GM23338 (cell line): ENCODE results near the gene CTF1. TPM values are rescaled to one million over a fixed set of nuclear protein-coding genes. Genes with fewer than 3 reads are reported as not detected.
A peak's percentile ranks its signal among the peaks of the same experiment; 100 is the strongest.

Source experiments
- ATAC-seq: fragments of 200-7000 bp; cut with Tn5 transposase; 3 replicates; pipeline ENCODE4 v1.9.1; 2020
- DNase-seq: peaks from one replicate; pipeline ENCODE4 v3.0.0-alpha.2; 2015; ENCODE audit warnings: low spot score
- H2AFZ ChIP-seq: fragments of 200-600 bp; sonication (generic); 2 replicates; pipeline ENCODE4 v1.8.0; 2016; ENCODE audit warnings: antibody characterized with exemption, mild to moderate bottlenecking, moderate library complexity
- H3F3A ChIP-seq: fragments of 200-600 bp; sonication (generic); replicated peaks from 2 replicates; pipeline ENCODE4 v1.8.0; 2017; ENCODE audit warnings: antibody characterized with exemption, mixed run types, low read depth
- H3K27ac ChIP-seq: fragments of 200-600 bp; sonication (generic); 2 replicates; pipeline ENCODE4 v1.6.1; 2016; ENCODE audit warnings: low read depth
- H3K27me3 ChIP-seq: fragments of 200-600 bp; sonication (generic); 2 replicates; pipeline ENCODE4 v1.8.0; 2016; ENCODE audit warnings: mild to moderate bottlenecking, mixed run types, moderate library complexity; ENCODE audit not compliant: insufficient read depth
- H3K36me3 ChIP-seq: fragments of 200-600 bp; sonication (generic); 2 replicates; pipeline ENCODE4 v1.8.0; 2016; ENCODE audit warnings: mild to moderate bottlenecking; ENCODE audit not compliant: insufficient read depth
- H3K4me1 ChIP-seq: fragments of 200-600 bp; sonication (generic); 2 replicates; pipeline ENCODE4 v1.8.0; 2016; ENCODE audit warnings: mild to moderate bottlenecking, moderate library complexity; ENCODE audit not compliant: insufficient read depth
- H3K4me2 ChIP-seq: fragments of 200-600 bp; sonication (generic); 2 replicates; pipeline ENCODE4 v1.7.1; 2017; ENCODE audit warnings: mixed run types
- H3K4me3 ChIP-seq: fragments of 200-600 bp; sonication (generic); 2 replicates; pipeline ENCODE4 v1.6.1; 2016; ENCODE audit warnings: mixed run types
- H3K79me2 ChIP-seq: fragments of 200-600 bp; sonication (generic); replicated peaks from 2 replicates; pipeline ENCODE4 v1.8.0; 2017; ENCODE audit warnings: mild to moderate bottlenecking; ENCODE audit not compliant: insufficient read depth
- H3K9me2 ChIP-seq: fragments of 200-600 bp; sonication (generic); 2 replicates; pipeline ENCODE4 v1.8.0; 2017; ENCODE audit not compliant: insufficient read depth
- H4K20me1 ChIP-seq: fragments of 200-600 bp; sonication (generic); replicated peaks from 2 replicates; pipeline ENCODE4 v1.8.0; 2017; ENCODE audit warnings: mild to moderate bottlenecking; ENCODE audit not compliant: insufficient read depth
- H3K27ac Mint-ChIP-seq: 2 replicates; pipeline ENCODE4 v1.8.0; 2020; ENCODE audit warnings: inconsistent platforms, mild to moderate bottlenecking, moderate library complexity, mixed read lengths
- H3K27me3 Mint-ChIP-seq: 3 replicates; pipeline ENCODE4 v1.8.0; 2022; ENCODE audit warnings: low read depth, mild to moderate bottlenecking, moderate library complexity, mixed read lengths, inconsistent platforms; ENCODE audit not compliant: insufficient read depth, poor library complexity
- H3K36me3 Mint-ChIP-seq: 3 replicates; pipeline ENCODE4 v1.8.0; 2021; ENCODE audit warnings: low read depth, mild to moderate bottlenecking, inconsistent platforms, moderate library complexity, mixed read lengths
- H3K4me1 Mint-ChIP-seq: 3 replicates; pipeline ENCODE4 v1.8.0; 2020; ENCODE audit warnings: mild to moderate bottlenecking, inconsistent platforms, mixed read lengths
- H3K4me3 Mint-ChIP-seq: 3 replicates; pipeline ENCODE4 v1.8.0; 2021; ENCODE audit warnings: moderate library complexity, mild to moderate bottlenecking, inconsistent platforms, mixed read lengths
- H3K9me3 Mint-ChIP-seq: 3 replicates; pipeline ENCODE4 v1.8.0; 2020; ENCODE audit warnings: moderate library complexity, mild to moderate bottlenecking, inconsistent platforms, mixed read lengths
- CREB1 ChIP-seq: fragments of 250-450 bp; sonication (Bioruptor Pico); IDR thresholded peaks from 2 replicates; pipeline ENCODE4 v1.5.0; 2020; ENCODE audit warnings: low read depth, mild to moderate bottlenecking, moderate library complexity
- CTCF ChIP-seq, 2 experiments: fragments of 200-600 bp in 1 of 2; sonication (generic) in 1 of 2; conservative IDR thresholded peaks; 2 replicates each; pipeline versions ENCODE4 v1.5.1 to v1.6.1; 2016 to 2017; ENCODE audit warnings: antibody characterized with exemption in 2 of 2, low read depth in 2 of 2, mild to moderate bottlenecking in 2 of 2, moderate library complexity in 1 of 2
- EZH2 ChIP-seq: fragments of 200-600 bp; sonication (generic); IDR thresholded peaks from one replicate; pipeline ENCODE4 v1.8.0; 2017; ENCODE audit warnings: antibody characterized with exemption, mild to moderate bottlenecking, low read depth; ENCODE audit not compliant: unreplicated experiment
- EZH2phosphoT487 ChIP-seq: fragments of 200-600 bp; sonication (generic); IDR thresholded peaks from one replicate; pipeline ENCODE4 v1.8.1; 2018; ENCODE audit warnings: antibody characterized with exemption; ENCODE audit not compliant: unreplicated experiment
- JUNB ChIP-seq: IDR thresholded peaks from one replicate; pipeline ENCODE4 v1.6.1; 2016; ENCODE audit warnings: antibody characterized with exemption; ENCODE audit not compliant: unreplicated experiment
- NANOG ChIP-seq: IDR thresholded peaks from 2 replicates; pipeline ENCODE4 v1.6.1; 2016; ENCODE audit warnings: antibody characterized with exemption, borderline replicate concordance
- POLR2AphosphoS5 ChIP-seq: IDR thresholded peaks from 2 replicates; pipeline ENCODE4 v1.6.1; 2016; ENCODE audit warnings: antibody characterized with exemption, low read depth
- REST ChIP-seq: IDR thresholded peaks from one replicate; pipeline ENCODE4 v1.6.1; 2018; ENCODE audit warnings: antibody characterized with exemption; ENCODE audit not compliant: unreplicated experiment
- STAT1 ChIP-seq: IDR thresholded peaks from one replicate; pipeline ENCODE4 v1.6.1; 2016; ENCODE audit warnings: antibody characterized with exemption; ENCODE audit not compliant: unreplicated experiment
- ZNF114 ChIP-seq: fragments of 250-450 bp; sonication (Bioruptor Pico); IDR thresholded peaks from 2 replicates; pipeline ENCODE4 v1.5.0; 2020; ENCODE audit warnings: mild to moderate bottlenecking, moderate library complexity
- ZNF331 ChIP-seq: fragments of 250-450 bp; sonication (Bioruptor Pico); IDR thresholded peaks from 2 replicates; pipeline ENCODE4 v1.5.0; 2020; ENCODE audit warnings: low read depth, mild to moderate bottlenecking, moderate library complexity
- ZNF462 ChIP-seq: fragments of 250-450 bp; sonication (Bioruptor Pico); IDR thresholded peaks from 2 replicates; pipeline ENCODE4 v1.5.0; 2020; ENCODE audit warnings: mild to moderate bottlenecking, moderate library complexity
- polyA plus RNA-seq: library from polyadenylated mRNA; unstranded; fragments of >200 nt; fragmentation: Nextera tagmentation; extraction: Ambion mirVana; gene quantifications from 2 replicates; pipeline ENCODE4 v1.2.1, GENCODE V29; 2016
- total RNA-seq: library from RNA; depleted of rRNA; stranded (reverse); fragments of >200 nt; shearing (Covaris generic); gene quantifications from 2 replicates; pipeline ENCODE4 v1.2.3, GENCODE V29; 2014
- TF ChIP-seq, protein P1 (sequence below): IDR thresholded peaks from 2 replicates; pipeline ENCODE4 v1.6.1; 2016; ENCODE audit warnings: antibody characterized with exemption

CTF1 gene
- total and polyA plus RNA-seq, 2 experiments from 2014 or later, result 0.24 to 0.52 TPM

GRCh38 chr16:30922960-30923535, 26.6 kb downstream of the CTF1 start:
- no peaks in the 10 kb centered on the region for H3K9me2 ChIP-seq
- DNase-seq, result peak; percentile 100
- ATAC-seq, result peak; percentile 51
- no peaks in the 10 kb centered on the region; the same call in 1 of the 2 replicates for H3K36me3 ChIP-seq
- no peaks in the 10 kb centered on the region for H3K27me3 ChIP-seq
- H3K36me3 Mint-ChIP-seq, result peaks cover 6% of the 10 kb centered on the region
- TF ChIP-seq CREB1 (CRISPR knock-in tag) (no peak; the same call in none of the 2 replicates), NANOG (no peak), STAT1 (no peak), REST (no peak), POLR2AphosphoS5 (peak; percentile 39; the same call in 1 of the 2 replicates), EZH2phosphoT487 (no peak), ZNF331 (no peak), ZNF114 (no peak), EZH2 (no peak), JUNB (no peak), ZNF462 (CRISPR knock-in tag) (no peak), CTCF (conservative IDR thresholded peaks at IDR 0.05; ENCODE audit: low read depth in 2 of 2) (no peak)
- TF ChIP-seq, protein P1, sequence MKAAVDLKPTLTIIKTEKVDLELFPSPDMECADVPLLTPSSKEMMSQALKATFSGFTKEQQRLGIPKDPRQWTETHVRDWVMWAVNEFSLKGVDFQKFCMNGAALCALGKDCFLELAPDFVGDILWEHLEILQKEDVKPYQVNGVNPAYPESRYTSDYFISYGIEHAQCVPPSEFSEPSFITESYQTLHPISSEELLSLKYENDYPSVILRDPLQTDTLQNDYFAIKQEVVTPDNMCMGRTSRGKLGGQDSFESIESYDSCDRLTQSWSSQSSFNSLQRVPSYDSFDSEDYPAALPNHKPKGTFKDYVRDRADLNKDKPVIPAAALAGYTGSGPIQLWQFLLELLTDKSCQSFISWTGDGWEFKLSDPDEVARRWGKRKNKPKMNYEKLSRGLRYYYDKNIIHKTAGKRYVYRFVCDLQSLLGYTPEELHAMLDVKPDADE, result peak; percentile 98
- peak overlapping the region; percentile 100 for H3K27ac Mint-ChIP-seq
- H3K27me3 Mint-ChIP-seq, result peaks cover 17% of the 10 kb centered on the region
- H3K4me3 Mint-ChIP-seq, result peak overlapping the region; percentile 99
- peak overlapping the region; percentile 98 for H3K27ac ChIP-seq
- H3F3A ChIP-seq, result peaks cover 10% of the 10 kb centered on the region; the same call in 1 of the 2 replicates
- peaks cover 11% of the 10 kb centered on the region for H3K4me1 Mint-ChIP-seq
- H3K79me2 ChIP-seq, result peaks cover 18% of the 10 kb centered on the region
- no peak overlapping the region for H2AFZ ChIP-seq
- peak overlapping the region; percentile 55 for H3K4me2 ChIP-seq
- peaks cover 9% of the 10 kb centered on the region; the same call in 1 of the 2 replicates for H3K4me1 ChIP-seq
- no peaks in the 10 kb centered on the region for H3K9me3 Mint-ChIP-seq
- peak overlapping the region; percentile 62 for H3K4me3 ChIP-seq
- H4K20me1 ChIP-seq, result peaks cover 4% of the 10 kb centered on the region; the same call in 1 of the 2 replicates
